ENCODE measurements around the gene E2F4. TPM values are rescaled to one million over a fixed set of nuclear protein-coding genes. Genes with fewer than 3 reads are reported as not detected.

Gene E2F4
- total and polyA plus RNA-seq, 9 of the 15 experiments (the other 6 are each of a cell fraction or from before 2014, with no cell fraction given), result 9.7 to 139 (median 106) TPM

GRCh38 chr16:67200491-67200890 lies 8.5 kb downstream of the E2F4 start:
- Histone ChIP-seq H3K4me3 (no peak overlapping the region), H3K4me1 (replicated peaks in 1 of 2; ENCODE audit: control insufficient read depth in 2 of 2, insufficient read depth in 2 of 2, low read length in 2 of 2) (peaks cover 0 to 42% of the 10 kb centered on the region in 2 experiments; a peak in 1 of 5 replicates), H3K9ac (ENCODE audit: insufficient read depth in 1 of 2, low read depth in 2 of 2, low read length in 2 of 2) (no peak overlapping the region), H4K20me1 (replicated peaks; ENCODE audit: control insufficient read depth, insufficient read depth, low read length) (no peaks in the 10 kb centered on the region), H3K27me3 (ENCODE audit: control insufficient read depth in 2 of 2, insufficient read depth in 2 of 2, low read length in 2 of 2) (no peaks in the 10 kb centered on the region), H3K4me2 (ENCODE audit: insufficient read depth, low read length) (no peak overlapping the region), H3K36me3 (ENCODE audit: control insufficient read depth, insufficient read depth, low read length) (peaks cover 85% of the 10 kb centered on the region; the same call in 2 of the 3 replicates), H2AFZ (ENCODE audit: low read depth, low read length) (no peak overlapping the region), H3K9me1 (ENCODE audit: control insufficient read depth, insufficient read depth, low read length) (no peaks in the 10 kb centered on the region), H3K27ac (ENCODE audit: extremely low read depth, low read depth, low read length) (no peak overlapping the region), H3K79me2 (ENCODE audit: control insufficient read depth, insufficient read depth, low read length) (0 out of 3 replicates have a peak, but pooled peaks cover 4% of the 10 kb centered on the region), H3K9me3 (replicated peaks; ENCODE audit: control insufficient read depth, insufficient read depth, low read depth, low read length) (no peaks in the 10 kb centered on the region)
- in situ Hi-C loops (cut with MboI), result no loop called here
- BruUV-seq (replicated peaks), result no TSS peak
- ChIA-PET POLR2A (no interaction called here), CTCF (ENCODE audit: low intra/inter-chr PET ratio) (no interaction called here)
- TF ChIP-seq CTCFL (IDR thresholded peaks at IDR 0.05; ENCODE audit: borderline replicate concordance, insufficient read depth, low read depth, low read length, poor library complexity, severe bottlenecking) (no peak), TFAP4 (CRISPR knock-in tag; IDR thresholded peaks at IDR 0.05; ENCODE audit: borderline replicate concordance) (0 out of 2 replicates have a peak, but pooled peaks have one; percentile 11), CHD1 (IDR thresholded peaks at IDR 0.05; ENCODE audit: low read length) (no peak), RBFOX2 (IDR thresholded peaks at IDR 0.05; ENCODE audit: low read depth, low read length) (peak; percentile 32; the same call in 1 of the 2 replicates), GABPA (tag; conservative IDR thresholded peaks at IDR 0.05; ENCODE audit: low read depth) (no peak), E4F1 (CRISPR knock-in tag; IDR thresholded peaks at IDR 0.05; ENCODE audit: borderline replicate concordance) (no peak), POLR2G (IDR thresholded peaks at IDR 0.05; ENCODE audit: low read depth, low read length) (peak; percentile 58; the same call in 1 of the 2 replicates)
- DNase-seq (ENCODE audit: extremely low read depth in 1 of 4, low spot score in 3 of 4), result no peak
- intact Hi-C loops (cut with micrococcal nuclease), result no loop called here
- 98% methylated on average over 6 of the region's 8 CpGs for WGBS (ENCODE audit: insufficient coverage, low coverage, missing lambda C conversion rate)
- ATAC-seq, result no peak
- FAIRE-seq, result no peak
